Endothelial cell of umbilical vein (primary cell): ENCODE measurements around the gene ALKBH2. TPM values are rescaled to one million over a fixed set of nuclear protein-coding genes. Genes with fewer than 3 reads are reported as not detected.

Experiments used
- BruUV-seq: library from RNA; stranded (reverse); fragments of 400-500 nt; replicated peaks from 2 replicates; lab custom pipeline; 2021; lab: Mats Ljungman, UMichigan
- CTCF ChIA-PET: fragments of 300-600, 350-600 bp; sonication (Branson Sonifier 250); formaldehyde crosslinking; loops from one replicate; lab custom pipeline; 2021; ENCODE audit warnings: antibody characterized with exemption, inconsistent platforms; lab: Charles Lee
- POLR2A ChIA-PET: fragments of 300-600, 350-600 bp; sonication (Branson Sonifier 250); formaldehyde crosslinking; loops from one replicate; lab custom pipeline; 2021; ENCODE audit warnings: antibody characterized with exemption, inconsistent platforms; lab: Charles Lee
- DNase-seq: peaks from one replicate; pipeline ENCODE4 v3.0.0-alpha.2; 2011; ENCODE audit warnings: low read depth, low spot score
- FAIRE-seq: peaks from 2 replicates; lab custom pipeline; 2011; peaks lifted over from hg19 to GRCh38; lab: Jason Lieb, UNC
- H2AFZ ChIP-seq: 2 replicates; pipeline ENCODE4 v1.6.0; 2012; ENCODE audit warnings: low read depth, low read length, control low read depth, inconsistent platforms
- H3K27ac ChIP-seq: 2 replicates; pipeline ENCODE4 v1.5.1; 2011; ENCODE audit warnings: low read depth, mild to moderate bottlenecking, control low read depth, low read length, moderate library complexity; ENCODE audit not compliant: insufficient read depth
- H3K27me3 ChIP-seq, 2 experiments: 2 replicates each; pipeline versions ENCODE4 v1.6.0 to v1.6.1; 2011; ENCODE audit warnings: low read length in 2 of 2, mixed read lengths in 1 of 2; ENCODE audit not compliant: control insufficient read depth in 2 of 2, insufficient read depth in 2 of 2
- H3K36me3 ChIP-seq, 2 experiments: 2 replicates in 1 of 2; 3 replicates in 1 of 2; pipeline ENCODE4 v1.5.1; 2011; ENCODE audit warnings: low read length in 2 of 2, mild to moderate bottlenecking in 1 of 2, moderate library complexity in 1 of 2; ENCODE audit not compliant: control insufficient read depth in 2 of 2, insufficient read depth in 2 of 2; ENCODE audit errors: extremely low read depth in 1 of 2
- H3K4me1 ChIP-seq: 3 replicates; pipeline ENCODE4 v1.5.1; 2011; ENCODE audit warnings: mild to moderate bottlenecking, low read length; ENCODE audit not compliant: control insufficient read depth, insufficient read depth; ENCODE audit errors: extremely low read depth
- H3K4me2 ChIP-seq: 2 replicates; pipeline ENCODE4 v1.6.1; 2011; ENCODE audit warnings: low read length, control low read depth, mixed read lengths; ENCODE audit not compliant: insufficient read depth
- H3K4me3 ChIP-seq, 3 experiments: fragments of 200-600 bp in 1 of 3; sonication (generic), shearing (Covaris generic) in 1 of 3; replicated peaks in 1 of 3; 2 replicates each; pipeline ENCODE4 v1.5.1; 2011 to 2016; ENCODE audit warnings: control low read depth in 3 of 3, low read length in 3 of 3, mild to moderate bottlenecking in 2 of 3, inconsistent platforms in 1 of 3, low read depth in 1 of 3, moderate library complexity in 1 of 3; ENCODE audit not compliant: insufficient read depth in 1 of 3
- H3K79me2 ChIP-seq: 2 replicates; pipeline ENCODE4 v1.6.0; 2012; ENCODE audit warnings: low read length, inconsistent platforms; ENCODE audit not compliant: control insufficient read depth, insufficient read depth
- H3K9ac ChIP-seq: replicated peaks from 2 replicates; pipeline ENCODE3; 2011; ENCODE audit warnings: low read length, control low read depth; ENCODE audit not compliant: insufficient read depth; ENCODE audit errors: extremely low read depth
- H3K9me1 ChIP-seq: replicated peaks from 3 replicates; pipeline ENCODE4 v1.6.0; 2011; ENCODE audit warnings: mild to moderate bottlenecking, low read length; ENCODE audit not compliant: control insufficient read depth, insufficient read depth; ENCODE audit errors: extremely low read depth
- H3K9me3 ChIP-seq: replicated peaks from 2 replicates; pipeline ENCODE4 v1.5.1; 2012; ENCODE audit warnings: low read length, inconsistent platforms; ENCODE audit not compliant: control insufficient read depth, insufficient read depth
- H4K20me1 ChIP-seq: replicated peaks from 2 replicates; pipeline ENCODE3; 2011; ENCODE audit warnings: mild to moderate bottlenecking, low read length; ENCODE audit not compliant: control insufficient read depth, insufficient read depth; ENCODE audit errors: extremely low read depth
- CTCF ChIP-seq, 2 donors: IDR thresholded peaks; 1 replicate in 1 of 2; 2 replicates in 1 of 2; pipeline ENCODE4 v1.5.1; 2011; ENCODE audit warnings: low read length in 2 of 2, mild to moderate bottlenecking in 2 of 2, moderate library complexity in 2 of 2, control low read depth in 1 of 2, inconsistent platforms in 1 of 2, low read depth in 1 of 2; ENCODE audit not compliant: insufficient read depth in 1 of 2; ENCODE audit errors: extremely low read depth in 1 of 2
- EZH2 ChIP-seq: IDR thresholded peaks from 2 replicates; pipeline ENCODE4 v1.6.1; 2012; ENCODE audit warnings: borderline replicate concordance, low read depth, mild to moderate bottlenecking, moderate library complexity, low read length, inconsistent platforms; ENCODE audit not compliant: severe bottlenecking
- FOS ChIP-seq: IDR thresholded peaks from 2 replicates; pipeline ENCODE4 v1.6.1; 2011; ENCODE audit warnings: mild to moderate bottlenecking, low read length, moderate library complexity, borderline replicate concordance; ENCODE audit not compliant: insufficient read depth
- GATA2 ChIP-seq: IDR thresholded peaks from 2 replicates; pipeline ENCODE4 v1.7.0; 2011; ENCODE audit warnings: low read depth, mild to moderate bottlenecking, moderate library complexity, mixed read lengths, low read length; ENCODE audit not compliant: insufficient read length, insufficient read depth
- JUN ChIP-seq: IDR thresholded peaks from 2 replicates; pipeline ENCODE4 v1.6.1; 2011; ENCODE audit warnings: borderline replicate concordance, low read depth; ENCODE audit not compliant: insufficient read length, insufficient read depth
- MAX ChIP-seq: IDR thresholded peaks from 2 replicates; pipeline ENCODE4 v1.6.1; 2011; ENCODE audit not compliant: insufficient read depth, insufficient read length
- MYC ChIP-seq: IDR thresholded peaks from one replicate; pipeline ENCODE4 v1.6.1; 2011; ENCODE audit warnings: mild to moderate bottlenecking, low read depth, low read length
- POLR2A ChIP-seq: IDR thresholded peaks from 2 replicates; pipeline ENCODE4 v1.6.1; 2012; ENCODE audit warnings: low read depth, mild to moderate bottlenecking, control low read depth, low read length
- POLR2AphosphoS5 ChIP-seq: IDR thresholded peaks from 2 replicates; pipeline ENCODE4 v1.6.1; 2012; ENCODE audit warnings: low read depth, mild to moderate bottlenecking, control low read depth, low read length, moderate library complexity; ENCODE audit not compliant: insufficient read depth
- dilution Hi-C: fragments of 300-500 bp; cut with MboI; formaldehyde crosslinking; loops from one replicate; pipeline ENCODE4 v1.15.0; 2019; ENCODE audit warnings: low sequenced_read_pairs; ENCODE audit not compliant: extremely low pct_ligation_motif_present
- intact Hi-C: fragments of 100-400 bp; cut with micrococcal nuclease; formaldehyde crosslinking; loops from one replicate; pipeline ENCODE4 v1.10.0; 2022
- polyA plus RNA-seq, 4 experiments: library from polyadenylated mRNA; depleted of rRNA in 3 of 4; stranded (reverse) in 3 of 4; unstranded in 1 of 4; fragments of >200 nt; gene quantifications; 2 replicates each; pipeline versions ENCODE4 v1.2.1 to v1.2.3, GENCODE V29; 2011 to 2012; ENCODE audit warnings: missing spikeins in 1 of 4
- total RNA-seq: library from RNA; stranded (reverse); gene quantifications from 2 replicates; pipeline ENCODE4 v1.2.3, GENCODE V29; 2021

Gene ALKBH2
- total and polyA plus RNA-seq, 2 donors (not counting 3 experiments of a cell fraction or from before 2014, with no cell fraction given): 5.4 to 7.3 TPM

GRCh38 chr12:109116611-109116949 is 23.3 kb upstream of the ALKBH2 start:
- Histone ChIP-seq H2AFZ (no peak overlapping the region), H3K4me1 (peaks cover 3% of the 10 kb centered on the region), H3K27ac (no peak overlapping the region), H3K4me3 (no peak overlapping the region), H3K9me1 (no peaks in the 10 kb centered on the region), H4K20me1 (no peaks in the 10 kb centered on the region), H3K9me3 (no peaks in the 10 kb centered on the region), H3K79me2 (no peaks in the 10 kb centered on the region), H3K27me3 (no peaks in the 10 kb centered on the region), H3K4me2 (no peak overlapping the region), H3K9ac (no peak overlapping the region), H3K36me3 (no peaks in the 10 kb centered on the region)
- intact Hi-C loops: no loop called here
- no TSS peak for BruUV-seq
- dilution Hi-C loops: no loop called here
- ChIA-PET CTCF (interaction anchor here (0.9 kb wide), 1 partner anchor 255 kb away, joined by 4 read pairs; no protein-coding TSS in a partner anchor), POLR2A (no interaction called here)
- FAIRE-seq: no peak
- TF ChIP-seq CTCF (IDR thresholded peaks at IDR 0.05; ENCODE audit: extremely low read depth in 1 of 2, insufficient read depth in 1 of 2, low read depth in 1 of 2, low read length in 2 of 2) (no peak), POLR2A (no peak), MYC (no peak), POLR2AphosphoS5 (no peak)
- DNase-seq: no peak

- Histone ChIP-seq H3K27ac (no peak within 1 kb of the TSS), H3K27me3 (no peaks in the 10 kb centered on the region), H2AFZ (no peak within 1 kb of the TSS), H3K79me2 (no peaks in the 10 kb centered on the region), H3K9me1 (no peaks in the 10 kb centered on the region), H3K4me2 (no peak within 1 kb of the TSS), H3K9me3 (no peaks in the 10 kb centered on the region), H3K9ac (no peak within 1 kb of the TSS), H3K4me3 (no peak within 1 kb of the TSS), H3K4me1 (peaks cover 4% of the 10 kb centered on the region), H3K36me3 (no peaks in the 10 kb centered on the region), H4K20me1 (no peaks in the 10 kb centered on the region)
- dilution Hi-C loops (no loop called here), intact Hi-C loops (no loop called here)
- DNase-seq: no peak
- FAIRE-seq: no peak
- no peak for TF ChIP-seq JUN
- no peak for TF ChIP-seq MYC
- no peak for TF ChIP-seq POLR2A
- TF ChIP-seq GATA2: no peak
- TF ChIP-seq CTCF (IDR thresholded peaks at IDR 0.05; ENCODE audit: extremely low read depth in 1 of 2, insufficient read depth in 1 of 2, low read depth in 1 of 2, low read length in 2 of 2): no peak
- no peak for TF ChIP-seq POLR2AphosphoS5
- no peak for TF ChIP-seq FOS
- TF ChIP-seq EZH2: no peak
- no peak for TF ChIP-seq MAX
- BruUV-seq: no TSS peak
- POLR2A ChIA-PET: no interaction called here
- CTCF ChIA-PET: interaction anchor here (0.9 kb wide), 1 partner anchor 255 kb away, joined by 4 read pairs; no protein-coding TSS in a partner anchor
Measured at GRCh38 chr12:109115758-109116610, 22.7 kb upstream of the ALKBH2 start, which contains the start of gene ACACB. ACACB (plus strand) TSS chr12:109116587; CDS start chr12:109139406, 22,819 bp downstream.
